Activated CD4-positive, alpha-beta T cell treated with anti-CD3 and anti-CD28 coated beads for 24 hours (primary cell): ENCODE data around the gene FCGBP.
"Not testable (repeated sequence)": the region's sequence is repeated elsewhere in the genome, so short reads cannot be mapped to it uniquely, and the experiment has no call there.

ENCODE experiments used
- DNase-seq, 2 donors: peaks; one replicate each; pipeline ENCODE4 v3.0.0-alpha.2; 2020; ENCODE audit warnings: low read depth in 2 of 2

The FCGBP gene

DNA sequence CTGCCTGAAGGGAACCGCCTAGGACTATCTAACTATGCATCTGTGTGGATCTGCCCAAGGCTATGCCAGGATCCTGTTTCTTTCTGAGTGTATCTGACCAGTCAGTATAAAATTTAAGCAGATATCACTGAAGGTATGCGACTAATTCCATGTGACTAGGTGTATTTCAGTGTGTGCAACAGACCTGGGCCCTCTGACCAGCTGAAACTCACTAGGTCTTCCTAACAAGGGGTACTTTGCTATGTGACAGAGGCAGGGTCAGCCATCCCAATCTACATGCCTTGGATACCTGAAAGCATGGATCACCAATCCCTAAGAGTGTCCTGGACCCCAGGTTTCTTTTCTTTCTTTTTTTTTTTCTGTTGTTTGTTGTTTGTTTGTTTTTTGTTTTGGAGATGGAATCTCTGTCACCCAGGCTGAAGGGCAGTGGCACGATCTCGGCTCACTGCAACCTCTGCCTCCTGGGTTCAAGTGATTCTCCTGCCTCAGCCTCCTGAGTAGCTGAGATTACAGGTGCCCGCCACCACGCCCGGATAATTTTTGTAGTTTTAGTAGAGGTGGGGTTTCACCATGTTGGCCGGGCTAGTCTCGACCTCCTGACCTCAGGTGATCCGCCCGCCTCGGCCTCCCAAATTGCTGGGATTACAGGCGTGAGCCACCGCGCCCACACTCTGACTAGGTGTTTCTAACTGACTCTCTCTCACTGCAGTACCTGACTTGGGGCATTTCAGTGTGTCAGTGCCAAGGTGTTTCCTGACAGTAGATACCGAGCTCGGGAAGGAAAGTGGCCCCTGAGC is 43.5 kb downstream of the FCGBP start:
- DNase-seq, result no peak

DNA sequence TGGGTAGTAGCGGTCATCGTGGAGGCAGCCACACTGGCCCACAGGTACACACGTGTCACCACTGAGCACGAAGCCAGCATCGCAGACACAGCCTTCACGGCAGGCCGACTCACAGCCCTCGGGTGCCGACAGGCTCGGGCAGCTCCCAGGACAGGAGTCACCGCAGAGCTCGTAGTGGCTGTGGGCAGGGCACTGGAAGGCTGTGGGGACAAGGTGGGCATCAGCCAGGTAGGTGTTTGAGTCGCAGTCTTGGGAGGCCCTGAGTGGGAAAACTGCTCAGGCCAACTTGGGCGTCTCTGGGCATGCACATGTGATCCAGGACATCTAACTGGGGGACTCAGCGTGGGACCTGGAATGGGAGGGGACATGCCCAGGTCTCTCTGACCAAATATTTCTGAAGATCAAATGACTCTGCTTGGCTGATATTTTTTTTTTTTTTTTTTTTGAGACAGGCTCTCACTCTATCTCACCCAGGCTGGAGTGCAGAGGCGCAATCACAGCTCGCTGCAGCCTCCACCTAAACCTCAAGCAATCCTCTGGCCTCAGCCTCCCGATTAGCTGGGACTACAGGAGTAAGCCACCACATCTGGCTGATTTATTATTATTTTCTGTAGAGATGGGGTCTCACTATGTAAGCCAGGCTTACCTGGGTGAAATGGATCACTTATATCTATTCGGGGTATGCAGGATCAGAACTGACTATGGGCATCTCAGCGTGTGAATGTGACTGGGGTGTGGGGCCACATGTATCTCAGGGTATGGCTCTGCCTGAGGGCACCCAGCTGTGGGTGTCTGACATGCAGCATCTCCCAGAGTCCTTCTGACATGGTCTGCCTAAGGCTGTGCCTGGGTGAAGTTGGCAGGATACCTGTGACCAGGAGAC is 44.3 kb downstream of the FCGBP start:
- DNase-seq, result not testable (repeated sequence)

- not testable (repeated sequence) for DNase-seq
These were observed 46.9 kb downstream of the FCGBP start for GRCh38 chr19:39887456-39887951.

DNA sequence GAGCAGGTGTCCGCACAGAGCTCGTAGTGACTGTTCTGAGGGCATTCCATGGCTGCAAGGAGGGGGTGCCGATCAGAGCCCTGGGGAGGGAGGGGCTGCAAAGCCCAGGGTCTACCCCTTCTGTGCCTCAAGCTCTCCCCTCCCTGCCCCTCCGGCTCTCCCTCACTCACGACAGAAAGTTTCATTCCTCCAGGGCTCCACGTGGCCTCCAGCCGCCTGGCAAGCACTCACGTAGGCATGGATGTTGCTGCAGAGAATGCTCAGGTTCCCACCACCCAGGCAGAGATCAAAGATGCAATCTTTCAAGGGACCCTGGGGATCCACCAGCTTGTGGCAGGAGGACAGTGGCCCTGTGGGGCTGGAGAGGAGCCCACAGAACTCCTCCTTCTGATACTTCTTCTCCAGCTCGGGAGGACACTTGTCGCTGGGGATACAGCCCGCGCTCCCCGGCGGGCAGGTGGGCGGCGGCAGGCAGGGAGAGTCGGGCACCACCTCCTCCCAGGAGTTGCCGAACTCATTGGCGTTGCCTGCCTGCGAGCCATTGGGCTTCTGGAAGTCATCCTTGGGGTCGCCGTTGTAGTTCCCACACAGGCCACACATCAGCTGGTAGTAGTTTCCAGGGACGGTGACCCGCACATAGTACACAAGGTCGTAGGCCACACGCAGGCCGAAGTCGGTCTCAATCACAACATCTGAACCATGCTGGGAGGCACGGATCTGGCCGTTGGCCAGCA is 48.4 kb downstream of the FCGBP start:
- not testable (repeated sequence) for DNase-seq

DNA sequence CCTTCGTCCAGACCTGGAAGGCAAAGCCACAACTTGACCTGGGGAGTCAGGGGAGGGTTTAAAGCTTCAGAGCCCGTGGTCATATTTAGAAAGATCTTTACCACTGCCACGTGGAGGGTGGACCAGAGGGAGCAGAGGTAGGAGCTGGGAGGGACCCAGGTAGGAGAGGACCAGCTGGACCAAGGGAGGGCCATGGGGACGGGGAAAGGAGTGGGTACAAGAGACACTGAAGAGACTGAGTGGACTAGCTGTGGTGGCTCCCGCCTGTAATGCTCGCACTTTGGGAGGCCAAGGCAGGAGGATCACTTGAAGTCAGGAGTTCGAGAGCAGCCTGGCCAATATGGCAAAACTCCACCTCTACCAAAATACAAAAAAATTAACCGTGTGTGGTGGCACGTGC is 49.7 kb downstream of the FCGBP start:
- DNase-seq, result not testable (repeated sequence)
